HAP-1 (cell line): ENCODE measurements around the gene TNK1.
A peak's percentile ranks its signal among the peaks of the same experiment; 100 is the strongest.

Source experiments
- DNase-seq, 2 experiments: peaks; one replicate each; pipeline ENCODE4 v3.0.0-alpha.2; 2016 to 2020; ENCODE audit warnings: low spot score in 2 of 2
- H3K27me3 ChIP-seq: fragments of 250-450 bp; sonication (Bioruptor Pico); 2 replicates; pipeline ENCODE4 v1.5.1; 2020; ENCODE audit warnings: low read depth, mild to moderate bottlenecking, moderate library complexity
- H3K36me3 ChIP-seq: fragments of 250-450 bp; sonication (Bioruptor Pico); replicated peaks from 2 replicates; pipeline ENCODE4 v1.5.1; 2020; ENCODE audit warnings: mild to moderate bottlenecking
- H3K4me1 ChIP-seq: fragments of 250-450 bp; sonication (Bioruptor Pico); 2 replicates; pipeline ENCODE4 v1.5.1; 2020; ENCODE audit warnings: mild to moderate bottlenecking
- H3K4me3 ChIP-seq: fragments of 250-450 bp; sonication (Bioruptor Pico); 2 replicates; pipeline ENCODE4 v1.5.1; 2020; ENCODE audit warnings: mild to moderate bottlenecking, moderate library complexity
- H3K9me3 ChIP-seq: fragments of 250-450 bp; sonication (Bioruptor Pico); 2 replicates; pipeline ENCODE4 v1.5.1; 2020; ENCODE audit warnings: mild to moderate bottlenecking, moderate library complexity
- in situ Hi-C: fragments of 300-500 bp; cut with MboI; formaldehyde crosslinking; loops from 3 replicates; pipeline ENCODE4 v1.14.3; 2020; ENCODE audit warnings: low sequenced_read_pairs, inconsistent platforms, mixed read lengths

TNK1 gene

GRCh38 chr17:7432296-7432695 lies 51.4 kb downstream of the TNK1 start:
- Histone ChIP-seq H3K4me3 (no peak overlapping the region), H3K9me3 (no peaks in the 10 kb centered on the region; the same call in 1 of the 2 replicates), H3K36me3 (no peaks in the 10 kb centered on the region), H3K27me3 (no peaks in the 10 kb centered on the region), H3K4me1 (peaks cover 6% of the 10 kb centered on the region)
- in situ Hi-C loops = no loop called here
- no peak for DNase-seq

GRCh38 chr17:7435676-7436555 lies 55.0 kb downstream of the TNK1 start:
- Histone ChIP-seq H3K4me1 (peaks cover 11% of the 10 kb centered on the region), H3K4me3 (peak overlapping the region; percentile 43), H3K36me3 (no peaks in the 10 kb centered on the region), H3K27me3 (no peaks in the 10 kb centered on the region; the same call in 1 of the 2 replicates), H3K9me3 (no peaks in the 10 kb centered on the region)
- DNase-seq = peak; percentile 45 to 77
- in situ Hi-C loops = no loop called here

GRCh38 chr17:7436556-7437368 lies 55.9 kb downstream of the TNK1 start:
- no peaks in the 10 kb centered on the region; the same call in 1 of the 2 replicates for H3K27me3 ChIP-seq
- in situ Hi-C loops = no loop called here
- peak overlapping the region; percentile 22 for H3K4me3 ChIP-seq
- H3K36me3 ChIP-seq = no peaks in the 10 kb centered on the region
- H3K9me3 ChIP-seq = no peaks in the 10 kb centered on the region
- DNase-seq = peak; percentile 82 to 84
- H3K4me1 ChIP-seq = peaks cover 11% of the 10 kb centered on the region

- in situ Hi-C loops = no loop called here
- no peak for DNase-seq
- Histone ChIP-seq H3K36me3 (no peaks in the 10 kb centered on the region), H3K4me1 (peaks cover 11% of the 10 kb centered on the region), H3K9me3 (no peaks in the 10 kb centered on the region), H3K27me3 (no peaks in the 10 kb centered on the region; the same call in 1 of the 2 replicates), H3K4me3 (peak overlapping the region; percentile 22)
Observed at GRCh38 chr17:7437369-7437863, 56.5 kb downstream of the TNK1 start.

- no peaks in the 10 kb centered on the region; the same call in 1 of the 2 replicates for H3K27me3 ChIP-seq
- H3K4me1 ChIP-seq = peaks cover 11% of the 10 kb centered on the region
- no peaks in the 10 kb centered on the region for H3K9me3 ChIP-seq
- DNase-seq = peak in 1 of 2 experiments; percentile 77
- H3K36me3 ChIP-seq = no peaks in the 10 kb centered on the region
- in situ Hi-C loops = no loop called here
- H3K4me3 ChIP-seq = peak overlapping the region; percentile 29
Observed at GRCh38 chr17:7437950-7438614, 57.2 kb downstream of the TNK1 start.

- H3K4me3 ChIP-seq = peak overlapping the region; percentile 29
Observed at GRCh38 chr17:7438656-7439460, 58.0 kb downstream of the TNK1 start.

More at GRCh38 chr17:7438656-7439460, 58.0 kb downstream of the TNK1 start:
- H3K27me3 ChIP-seq = no peaks in the 10 kb centered on the region; the same call in 1 of the 2 replicates
- H3K4me1 ChIP-seq = peaks cover 11% of the 10 kb centered on the region
- H3K36me3 ChIP-seq = no peaks in the 10 kb centered on the region
- DNase-seq = no peak
- no peaks in the 10 kb centered on the region for H3K9me3 ChIP-seq
- in situ Hi-C loops = no loop called here
